HEK293 (cell line): Measurements from ENCODE around the gene TMEM100.

Source experiments
- CTCF ChIA-PET: fragments of 350-600 bp; formaldehyde crosslinking; extraction: SDS; loops from one replicate; lab custom pipeline; 2021; ENCODE audit warnings: antibody characterized with exemption; lab: Yijun Ruan, JAX
- POLR2A ChIA-PET: fragments of 300-600 bp; formaldehyde crosslinking; extraction: SDS; loops from one replicate; lab custom pipeline; 2020; ENCODE audit warnings: antibody characterized with exemption, inconsistent platforms; lab: Yijun Ruan, JAX
- H3K27ac ChIP-seq: fragments of 200-500 bp; sonication (Bioruptor generic); 2 replicates; pipeline ENCODE4 v1.5.1; 2014; ENCODE audit warnings: low read depth, low read length, control low read depth, inconsistent platforms; ENCODE audit errors: extremely low read depth
- H3K36me3 ChIP-seq, 2 experiments: fragments of 200-500 bp in 1 of 2; sonication (Bioruptor generic) in 1 of 2; 1 replicate in 1 of 2; 2 replicates in 1 of 2; pipeline ENCODE4 v1.5.1; 2014 to 2017; ENCODE audit warnings: inconsistent platforms in 2 of 2, low read length in 2 of 2; ENCODE audit not compliant: control insufficient read depth in 2 of 2, insufficient read depth in 1 of 2
- H3K4me1 ChIP-seq: fragments of 200-500 bp; sonication (Bioruptor generic); 2 replicates; pipeline ENCODE4 v1.5.1; 2014; ENCODE audit warnings: mild to moderate bottlenecking, low read length, inconsistent platforms; ENCODE audit not compliant: control insufficient read depth, insufficient read depth
- H3K4me3 ChIP-seq: 2 replicates; pipeline ENCODE4 v1.5.1; 2011; ENCODE audit warnings: low read depth, mild to moderate bottlenecking, control low read depth, low read length, moderate library complexity
- H3K9me3 ChIP-seq: fragments of 200-500 bp; sonication (Bioruptor generic); 2 replicates; pipeline ENCODE4 v1.5.1; 2014; ENCODE audit warnings: low read depth, low read length, inconsistent platforms; ENCODE audit not compliant: control insufficient read depth, insufficient read depth
- GLI4 ChIP-seq: fragments of 450-650 bp; formaldehyde crosslinking; IDR thresholded peaks from 2 replicates; pipeline ENCODE4 v1.5.1; 2016; ENCODE audit warnings: missing biosample characterization, missing genetic modification characterization
- KLF16 ChIP-seq: fragments of 450-650 bp; formaldehyde crosslinking; IDR thresholded peaks from 2 replicates; pipeline ENCODE4 v1.5.1; 2017; ENCODE audit warnings: missing biosample characterization, missing genetic modification characterization
- KLF9 ChIP-seq: fragments of 450-650 bp; formaldehyde crosslinking; IDR thresholded peaks from 2 replicates; pipeline ENCODE4 v1.5.1; 2016; ENCODE audit warnings: missing biosample characterization, missing genetic modification characterization, low read depth
- ZBTB8A ChIP-seq: fragments of 450-650 bp; formaldehyde crosslinking; IDR thresholded peaks from 2 replicates; pipeline ENCODE4 v1.5.1; 2016; ENCODE audit warnings: missing biosample characterization, missing genetic modification characterization
- ZNF140 ChIP-seq: fragments of 450-650 bp; formaldehyde crosslinking; IDR thresholded peaks from 2 replicates; pipeline ENCODE4 v1.5.1; 2016; ENCODE audit warnings: missing biosample characterization, missing genetic modification characterization
- ZNF18 ChIP-seq: fragments of 450-650 bp; formaldehyde crosslinking; IDR thresholded peaks from 2 replicates; pipeline ENCODE4 v1.5.1; 2016; ENCODE audit warnings: missing biosample characterization, missing genetic modification characterization
- ZNF292 ChIP-seq: fragments of 450-650 bp; formaldehyde crosslinking; IDR thresholded peaks from 2 replicates; pipeline ENCODE4 v1.5.1; 2016; ENCODE audit warnings: low read depth, missing biosample characterization, missing genetic modification characterization, borderline replicate concordance
- ZNF513 ChIP-seq: fragments of 450-650 bp; IDR thresholded peaks from 2 replicates; pipeline ENCODE4 v1.5.1; 2018; ENCODE audit warnings: missing biosample characterization, missing genetic modification characterization
- ZNF521 ChIP-seq: fragments of 450-650 bp; formaldehyde crosslinking; IDR thresholded peaks from 2 replicates; pipeline ENCODE4 v1.5.1; 2017; ENCODE audit warnings: missing biosample characterization, mild to moderate bottlenecking, missing genetic modification characterization
- ZNF548 ChIP-seq: fragments of 450-650 bp; formaldehyde crosslinking; IDR thresholded peaks from 2 replicates; pipeline ENCODE4 v1.5.1; 2016; ENCODE audit warnings: missing biosample characterization, missing genetic modification characterization
- ZNF549 ChIP-seq: fragments of 450-650 bp; IDR thresholded peaks from 2 replicates; pipeline ENCODE4 v1.5.1; 2018; ENCODE audit warnings: missing biosample characterization, missing genetic modification characterization, mild to moderate bottlenecking, inconsistent platforms, moderate library complexity
- ZNF777 ChIP-seq: fragments of 450-650 bp; formaldehyde crosslinking; IDR thresholded peaks from 2 replicates; pipeline ENCODE4 v1.5.1; 2017; ENCODE audit warnings: missing biosample characterization, missing genetic modification characterization, borderline replicate concordance
- ZNF785 ChIP-seq: fragments of 450-650 bp; formaldehyde crosslinking; IDR thresholded peaks from 2 replicates; pipeline ENCODE4 v1.5.1; 2016; ENCODE audit warnings: missing biosample characterization, missing genetic modification characterization
- ZNF792 ChIP-seq: fragments of 450-650 bp; formaldehyde crosslinking; IDR thresholded peaks from 2 replicates; pipeline ENCODE4 v1.5.1; 2016; ENCODE audit warnings: missing biosample characterization, missing genetic modification characterization
- ZSCAN23 ChIP-seq: fragments of 450-650 bp; formaldehyde crosslinking; IDR thresholded peaks from 2 replicates; pipeline ENCODE4 v1.5.1; 2016; ENCODE audit warnings: missing biosample characterization, missing genetic modification characterization
- TF ChIP-seq, protein P1 (sequence below): fragments of 450-650 bp; formaldehyde crosslinking; IDR thresholded peaks from 2 replicates; pipeline ENCODE4 v1.5.0; 2017; ENCODE audit warnings: missing biosample characterization, missing genetic modification characterization, borderline replicate concordance
- TF ChIP-seq, protein P2 (sequence below): fragments of 450-650 bp; formaldehyde crosslinking; IDR thresholded peaks from 2 replicates; pipeline ENCODE4 v1.5.1; 2016; ENCODE audit warnings: missing biosample characterization, missing genetic modification characterization
- TF ChIP-seq, protein P3 (sequence below): fragments of 450-650 bp; formaldehyde crosslinking; IDR thresholded peaks from 2 replicates; pipeline ENCODE4 v1.5.1; 2017; ENCODE audit warnings: missing biosample characterization, missing genetic modification characterization

Gene TMEM100

GRCh38 chr17:55706808-55707773 is 15.6 kb downstream of the TMEM100 start:
- Histone ChIP-seq H3K27ac (no peak overlapping the region), H3K9me3 (no peaks in the 10 kb centered on the region), H3K4me3 (no peak overlapping the region), H3K36me3 (no peaks in the 10 kb centered on the region), H3K4me1 (peaks cover 12% of the 10 kb centered on the region)
- POLR2A ChIA-PET: interaction anchor here (1.1 kb wide), 1 partner anchor 44 kb away, joined by 3 read pairs; the partner anchor contains the start of gene PCTP
- CTCF ChIA-PET: interaction anchor here (0.5 to 3.5 kb wide), 3 partner anchors 12 to 182 kb away, joined by 3 to 27 read pairs (median 3); no protein-coding TSS in a partner anchor
- TF ChIP-seq ZNF777 (tag by site-specific recombination): no peak
- no peak for TF ChIP-seq ZNF785 (tag by site-specific recombination)
- TF ChIP-seq, protein P1, sequence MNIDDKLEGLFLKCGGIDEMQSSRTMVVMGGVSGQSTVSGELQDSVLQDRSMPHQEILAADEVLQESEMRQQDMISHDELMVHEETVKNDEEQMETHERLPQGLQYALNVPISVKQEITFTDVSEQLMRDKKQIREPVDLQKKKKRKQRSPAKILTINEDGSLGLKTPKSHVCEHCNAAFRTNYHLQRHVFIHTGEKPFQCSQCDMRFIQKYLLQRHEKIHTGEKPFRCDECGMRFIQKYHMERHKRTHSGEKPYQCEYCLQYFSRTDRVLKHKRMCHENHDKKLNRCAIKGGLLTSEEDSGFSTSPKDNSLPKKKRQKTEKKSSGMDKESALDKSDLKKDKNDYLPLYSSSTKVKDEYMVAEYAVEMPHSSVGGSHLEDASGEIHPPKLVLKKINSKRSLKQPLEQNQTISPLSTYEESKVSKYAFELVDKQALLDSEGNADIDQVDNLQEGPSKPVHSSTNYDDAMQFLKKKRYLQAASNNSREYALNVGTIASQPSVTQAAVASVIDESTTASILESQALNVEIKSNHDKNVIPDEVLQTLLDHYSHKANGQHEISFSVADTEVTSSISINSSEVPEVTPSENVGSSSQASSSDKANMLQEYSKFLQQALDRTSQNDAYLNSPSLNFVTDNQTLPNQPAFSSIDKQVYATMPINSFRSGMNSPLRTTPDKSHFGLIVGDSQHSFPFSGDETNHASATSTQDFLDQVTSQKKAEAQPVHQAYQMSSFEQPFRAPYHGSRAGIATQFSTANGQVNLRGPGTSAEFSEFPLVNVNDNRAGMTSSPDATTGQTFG (tag by site-specific recombination): no peak
- TF ChIP-seq KLF16 (tag by site-specific recombination): no peak
- TF ChIP-seq, protein P2, sequence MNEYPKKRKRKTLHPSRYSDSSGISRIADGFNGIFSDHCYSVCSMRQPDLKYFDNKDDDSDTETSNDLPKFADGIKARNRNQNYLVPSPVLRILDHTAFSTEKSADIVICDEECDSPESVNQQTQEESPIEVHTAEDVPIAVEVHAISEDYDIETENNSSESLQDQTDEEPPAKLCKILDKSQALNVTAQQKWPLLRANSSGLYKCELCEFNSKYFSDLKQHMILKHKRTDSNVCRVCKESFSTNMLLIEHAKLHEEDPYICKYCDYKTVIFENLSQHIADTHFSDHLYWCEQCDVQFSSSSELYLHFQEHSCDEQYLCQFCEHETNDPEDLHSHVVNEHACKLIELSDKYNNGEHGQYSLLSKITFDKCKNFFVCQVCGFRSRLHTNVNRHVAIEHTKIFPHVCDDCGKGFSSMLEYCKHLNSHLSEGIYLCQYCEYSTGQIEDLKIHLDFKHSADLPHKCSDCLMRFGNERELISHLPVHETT (tag by site-specific recombination): no peak
- no peak for TF ChIP-seq ZNF521 (tag by site-specific recombination)
- no peak for TF ChIP-seq ZNF513 (tag by site-specific recombination)
- no peak for TF ChIP-seq ZBTB8A
- no peak for TF ChIP-seq ZNF548 (tag by site-specific recombination)
- no peak for TF ChIP-seq ZNF792 (tag by site-specific recombination)
- no peak for TF ChIP-seq ZNF549 (tag by site-specific recombination)
- TF ChIP-seq GLI4 (tag by site-specific recombination): no peak
- no peak for TF ChIP-seq ZNF292 (tag by site-specific recombination)
- TF ChIP-seq ZNF18 (tag by site-specific recombination): no peak
- no peak for TF ChIP-seq ZNF140 (tag by site-specific recombination)
- no peak for TF ChIP-seq ZSCAN23 (tag by site-specific recombination)
- no peak for TF ChIP-seq KLF9 (tag by site-specific recombination)
- TF ChIP-seq, protein P3, sequence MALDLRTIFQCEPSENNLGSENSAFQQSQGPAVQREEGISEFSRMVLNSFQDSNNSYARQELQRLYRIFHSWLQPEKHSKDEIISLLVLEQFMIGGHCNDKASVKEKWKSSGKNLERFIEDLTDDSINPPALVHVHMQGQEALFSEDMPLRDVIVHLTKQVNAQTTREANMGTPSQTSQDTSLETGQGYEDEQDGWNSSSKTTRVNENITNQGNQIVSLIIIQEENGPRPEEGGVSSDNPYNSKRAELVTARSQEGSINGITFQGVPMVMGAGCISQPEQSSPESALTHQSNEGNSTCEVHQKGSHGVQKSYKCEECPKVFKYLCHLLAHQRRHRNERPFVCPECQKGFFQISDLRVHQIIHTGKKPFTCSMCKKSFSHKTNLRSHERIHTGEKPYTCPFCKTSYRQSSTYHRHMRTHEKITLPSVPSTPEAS (tag by site-specific recombination): no peak
